ENCODE data around the gene MACROD2.

MACROD2 gene

DNA sequence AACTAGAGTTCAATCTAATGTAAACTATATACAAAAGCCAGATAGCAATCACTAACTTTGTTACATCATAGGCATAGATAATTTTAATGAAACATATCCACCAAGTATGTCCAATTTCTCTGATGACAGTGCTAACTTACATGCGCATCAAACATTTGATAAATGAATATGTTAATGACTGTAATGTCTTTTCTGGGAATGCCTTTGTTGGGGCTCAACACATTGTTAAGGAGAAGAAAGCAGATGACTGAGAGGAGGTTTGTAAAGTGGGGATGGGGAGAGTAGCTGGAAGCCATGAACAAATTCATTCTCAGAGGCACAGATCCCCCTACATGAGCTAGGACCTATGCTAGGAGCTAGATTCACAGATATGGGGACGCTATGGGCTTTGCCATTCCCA is 1627.9 kb downstream of the MACROD2 start:
- no peak for DNase-seq

DNA sequence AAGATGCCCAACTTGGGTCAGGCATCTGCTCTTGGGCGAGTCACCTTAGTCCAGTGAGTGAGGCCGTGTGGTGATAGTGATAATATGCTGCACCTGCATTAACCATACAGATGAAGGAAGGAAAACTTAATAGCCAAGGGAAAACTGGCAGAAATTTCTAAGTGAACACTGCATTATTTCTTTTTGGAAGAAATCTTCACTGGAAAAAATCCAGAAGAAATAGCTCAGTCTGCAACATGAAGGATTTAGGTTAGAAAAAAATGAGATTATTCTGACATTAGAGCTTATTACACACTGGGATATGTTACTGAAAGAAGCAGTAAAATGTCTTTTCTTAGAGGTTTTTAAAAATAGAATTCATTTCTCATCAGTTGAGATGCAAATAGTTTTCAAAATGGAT is 1630.7 kb downstream of the MACROD2 start:
- no peak for DNase-seq

DNA sequence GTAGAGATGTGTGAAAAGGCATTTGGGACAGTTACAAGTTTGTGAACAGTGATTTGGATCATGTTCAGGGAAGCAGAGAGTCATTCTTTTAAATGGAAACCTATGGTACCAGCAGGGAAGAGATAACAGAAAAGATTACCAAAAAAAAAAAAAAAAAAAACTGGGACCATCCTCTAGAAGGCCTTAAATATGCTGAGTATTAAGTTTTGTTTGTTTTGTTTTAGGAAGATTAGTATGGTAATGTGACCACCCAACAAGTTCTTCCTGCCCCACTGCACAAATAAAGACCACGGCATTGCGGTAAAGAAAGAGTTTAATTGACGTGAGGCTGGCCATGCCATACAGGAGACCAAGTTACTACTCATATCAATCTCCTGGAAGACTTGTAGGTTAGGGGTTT is 1631.8 kb downstream of the MACROD2 start:
- no peak for DNase-seq

GRCh38 chr20:15627501-15627903 is 1632.2 kb downstream of the MACROD2 start:
- DNase-seq = no peak

DNA sequence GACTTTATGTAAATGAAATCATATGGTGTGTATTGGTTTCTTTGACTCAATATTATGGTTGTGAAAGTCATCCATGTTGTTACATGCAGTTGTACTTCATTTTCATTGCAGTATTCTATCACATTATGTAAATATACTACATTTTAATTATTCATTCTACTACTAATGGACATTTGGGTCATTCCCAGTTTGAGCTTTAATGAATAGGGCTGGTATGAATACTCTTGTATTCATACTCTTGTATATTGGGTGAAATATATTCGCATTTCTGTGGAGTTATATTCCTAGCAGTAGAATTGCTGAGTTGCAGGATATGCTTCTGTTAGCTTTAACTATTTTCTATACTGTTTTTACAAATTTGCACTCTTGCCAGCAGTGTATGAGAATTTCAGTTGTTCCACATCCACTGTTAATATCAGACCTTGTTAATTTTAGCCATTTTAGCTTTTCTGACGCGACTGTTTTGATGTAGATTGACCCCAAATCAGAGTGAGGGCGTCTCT is 1633.6 kb downstream of the MACROD2 start:
- DNase-seq = no peak

DNA sequence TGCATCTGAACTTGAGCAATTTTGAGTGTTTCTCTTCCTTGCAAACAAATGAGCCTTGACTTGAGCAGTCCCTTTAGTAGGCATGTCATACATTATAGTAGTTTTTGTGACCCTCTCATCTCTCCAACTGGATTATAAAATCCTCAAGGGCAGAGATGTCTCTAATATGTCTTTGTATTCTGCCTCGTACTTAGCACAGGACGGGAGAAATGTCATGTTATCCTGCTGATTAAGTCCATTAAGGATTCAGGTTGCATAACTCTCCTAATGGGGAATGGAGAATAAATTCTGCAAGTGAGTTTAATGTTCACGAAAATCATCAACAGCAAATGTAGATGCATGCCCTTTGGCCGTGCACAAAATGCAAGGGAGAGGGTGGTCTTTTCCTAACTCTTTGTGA is 1635.0 kb downstream of the MACROD2 start:
- DNase-seq = no peak

DNA sequence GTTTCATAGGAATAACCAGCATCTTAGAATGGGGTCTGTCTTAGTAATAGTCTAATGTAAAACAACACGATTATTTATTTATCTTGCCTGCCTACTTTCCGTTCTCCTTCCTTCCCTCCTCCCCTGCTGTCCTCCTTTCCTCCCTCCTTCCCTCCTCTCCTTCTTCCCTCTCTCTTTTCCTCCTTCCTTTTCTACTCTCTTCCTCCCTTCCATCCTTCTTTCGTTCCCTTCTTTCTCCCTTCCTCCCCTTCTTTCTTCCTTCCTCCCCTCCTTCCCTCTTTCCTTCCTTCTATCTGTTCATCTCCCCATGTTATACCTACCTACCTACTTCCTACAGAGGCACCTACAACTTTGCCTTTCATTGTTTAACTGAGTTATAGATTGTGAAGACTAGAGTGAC is 1637.4 kb downstream of the MACROD2 start:
- no peak for DNase-seq

- no peak for DNase-seq
Observed at GRCh38 chr20:15634102-15634501, 1638.8 kb downstream of the MACROD2 start.

DNA sequence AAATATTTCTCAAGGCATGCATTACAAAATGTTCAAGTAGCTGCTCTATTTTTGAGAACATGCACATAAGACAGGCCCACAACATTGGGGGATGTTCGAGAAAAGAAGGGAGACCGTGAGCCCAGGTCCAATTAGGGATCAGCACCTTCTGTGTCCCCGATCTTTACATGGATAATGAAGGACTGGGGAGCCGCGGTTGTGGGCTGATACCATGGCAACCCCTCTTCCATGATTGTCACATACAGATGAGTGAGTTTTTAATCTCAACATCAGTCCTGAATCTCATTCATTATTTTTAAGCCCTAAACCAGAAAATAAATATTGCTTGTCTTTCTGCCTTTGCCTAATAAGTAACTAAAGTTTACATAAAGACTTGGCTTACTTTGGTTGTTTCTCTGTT is 1642.2 kb downstream of the MACROD2 start:
- no peak for DNase-seq

DNA sequence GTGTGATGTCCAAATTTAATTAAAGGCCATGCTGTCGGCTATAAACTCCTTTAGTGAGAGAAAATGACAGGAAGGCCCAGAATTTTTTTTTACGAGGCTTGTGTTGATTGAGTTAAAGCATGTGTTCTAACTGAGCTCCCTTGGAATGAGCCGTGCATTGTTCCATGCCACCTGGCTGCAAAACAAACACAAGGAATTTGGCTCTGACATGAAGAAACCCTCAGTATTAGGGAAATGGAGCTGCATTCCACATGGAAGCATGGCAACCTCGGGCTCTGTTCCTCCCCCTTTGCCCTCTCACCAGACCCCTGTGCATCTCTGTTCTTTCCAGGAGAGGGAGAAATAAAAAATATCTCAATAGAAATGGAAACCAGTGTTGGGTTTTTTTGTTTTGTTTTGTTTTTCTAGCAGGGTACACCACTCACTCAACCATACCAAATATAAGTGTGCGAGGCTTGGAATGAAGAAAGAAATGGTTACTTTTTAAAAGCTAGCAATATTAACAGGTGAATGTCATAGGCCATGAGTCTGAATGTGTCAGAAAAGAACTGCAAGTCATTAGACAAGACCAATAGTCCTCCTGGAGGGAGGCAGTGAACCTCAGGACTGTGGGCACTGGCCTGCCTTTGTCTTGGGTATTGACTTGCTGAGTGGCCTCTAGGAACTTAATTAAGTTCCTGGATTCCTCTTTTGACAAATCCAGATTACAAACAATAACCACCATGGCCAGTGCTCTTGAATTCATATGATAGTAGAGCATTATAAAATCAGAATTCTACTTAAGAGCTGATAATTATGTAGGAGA is 1642.8 kb downstream of the MACROD2 start:
- no peak for DNase-seq

DNA sequence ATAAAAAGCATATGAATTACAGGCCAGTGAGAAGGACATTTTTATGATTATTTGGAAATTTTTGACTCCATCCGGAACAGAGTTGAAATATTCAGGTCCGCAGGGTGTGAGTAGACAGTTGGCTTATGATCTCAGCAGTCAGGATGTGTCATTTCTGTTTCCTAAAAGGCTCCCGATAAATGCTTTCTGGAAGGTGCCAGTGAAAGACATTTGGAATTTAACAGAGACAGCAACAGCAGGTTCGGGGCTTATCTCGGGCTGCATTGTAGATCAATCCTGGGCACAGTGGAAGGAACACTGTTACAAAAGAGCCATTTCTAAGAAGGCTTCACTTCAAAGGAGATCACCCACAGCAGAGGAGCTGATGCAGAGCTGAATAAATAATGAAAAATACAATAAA is 1643.5 kb downstream of the MACROD2 start:
- no peak for DNase-seq

GRCh38 chr20:15639839-15640238 is 1644.5 kb downstream of the MACROD2 start:
- no peak for DNase-seq

DNA sequence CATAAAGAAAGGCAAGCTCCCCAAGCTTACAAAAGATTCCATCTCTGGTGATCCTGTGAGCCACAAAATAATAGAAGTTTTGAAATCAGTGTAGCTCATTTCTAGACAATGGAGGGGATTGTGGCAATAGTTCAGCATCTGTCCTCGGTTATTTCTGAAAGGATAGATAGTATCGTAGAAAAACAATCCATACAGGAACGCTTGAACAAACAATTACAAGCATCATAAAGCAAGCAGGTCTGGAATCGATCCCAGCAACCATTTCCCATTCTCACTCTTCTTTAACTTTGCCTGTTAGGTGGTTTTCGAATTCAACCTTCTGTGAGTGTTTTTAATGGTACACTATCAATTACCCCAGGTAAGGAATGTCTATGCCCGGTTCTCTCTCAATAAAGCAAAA is 1646.8 kb downstream of the MACROD2 start:
- no peak for DNase-seq

- no peak for DNase-seq
Observed at GRCh38 chr20:15642676-15643075, 1647.4 kb downstream of the MACROD2 start.

DNA sequence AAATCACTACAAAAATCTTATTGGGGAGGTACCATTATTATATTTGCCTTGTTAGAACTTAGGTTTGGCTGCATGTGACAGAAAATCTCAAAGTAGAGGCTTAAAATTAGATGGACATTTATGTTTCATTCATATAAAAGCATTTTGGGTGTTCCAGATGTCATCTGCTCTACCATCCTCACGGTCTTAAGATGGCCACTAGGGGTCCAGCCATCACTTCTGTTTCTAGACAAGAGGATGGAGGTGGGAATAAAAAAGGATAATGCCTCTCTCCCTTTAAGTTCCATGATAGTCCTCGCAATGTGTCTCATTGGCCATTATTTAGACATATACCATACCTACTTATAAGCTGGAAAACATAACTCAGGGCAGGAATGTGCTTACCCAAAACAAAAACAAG is 1648.4 kb downstream of the MACROD2 start:
- DNase-seq = no peak

DNA sequence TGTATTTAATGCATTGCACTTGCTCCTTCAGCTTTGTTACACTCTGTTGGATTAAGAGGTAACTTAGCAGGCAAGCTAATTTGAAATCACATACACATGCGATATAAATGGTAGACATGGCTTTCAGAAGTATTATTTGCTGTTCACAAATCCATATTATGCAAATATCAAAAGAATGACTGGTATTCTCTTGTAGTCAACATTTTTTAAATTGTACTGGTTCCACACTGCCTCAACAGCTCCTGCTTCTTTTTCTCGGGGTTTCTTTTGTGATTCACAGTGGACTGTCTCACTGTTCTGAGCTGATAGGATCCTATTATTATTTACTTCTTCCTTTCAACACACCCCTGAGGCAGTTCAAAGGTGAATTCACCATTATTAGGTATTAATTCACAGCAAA is 1650.5 kb downstream of the MACROD2 start:
- no peak for DNase-seq

- DNase-seq = no peak
Observed at GRCh38 chr20:15653396-15654207, 1658.3 kb downstream of the MACROD2 start.

DNA sequence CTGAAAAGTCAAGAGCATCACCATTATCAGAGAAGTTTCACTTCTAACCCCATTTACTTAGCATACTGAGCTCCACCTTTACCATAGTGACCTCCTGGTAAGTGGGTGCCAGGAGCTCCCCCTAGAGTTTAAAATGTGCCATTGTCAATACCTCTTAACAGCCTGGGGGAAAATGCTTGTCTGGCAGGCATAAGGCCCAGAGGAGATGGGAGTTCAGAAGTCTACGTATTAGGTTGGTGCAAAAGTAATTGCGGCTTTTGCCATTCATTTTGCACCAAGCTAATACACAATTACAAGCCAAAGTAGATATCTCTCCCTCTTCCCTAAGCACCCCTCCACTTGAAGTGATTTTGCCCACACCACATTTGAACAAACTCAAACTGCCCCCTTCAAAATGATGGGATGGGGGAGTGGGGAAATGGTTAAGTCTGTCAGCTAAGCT is 1658.9 kb downstream of the MACROD2 start:
- no peak for DNase-seq

- no peak for DNase-seq
Observed at GRCh38 chr20:15655295-15655874, 1660.1 kb downstream of the MACROD2 start.

DNA sequence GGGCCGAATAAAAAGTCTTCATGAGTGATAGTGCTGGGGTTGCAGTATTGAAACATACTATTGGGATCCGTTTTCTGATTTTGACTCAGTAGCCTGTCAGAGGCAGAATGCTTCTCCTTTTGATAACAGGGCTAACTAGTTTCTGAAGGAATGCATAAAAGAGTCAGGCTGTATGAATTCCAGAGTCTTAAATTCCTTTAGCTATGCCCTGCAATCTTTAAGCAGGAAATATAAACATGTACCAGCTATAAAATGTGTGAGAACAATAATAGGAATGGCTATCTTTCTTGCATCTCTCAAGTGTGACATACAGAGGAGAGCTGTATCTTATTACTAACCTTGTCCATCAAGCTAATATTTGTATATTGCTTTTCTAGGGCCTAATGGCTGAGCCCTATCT is 1660.8 kb downstream of the MACROD2 start:
- no peak for DNase-seq

DNA sequence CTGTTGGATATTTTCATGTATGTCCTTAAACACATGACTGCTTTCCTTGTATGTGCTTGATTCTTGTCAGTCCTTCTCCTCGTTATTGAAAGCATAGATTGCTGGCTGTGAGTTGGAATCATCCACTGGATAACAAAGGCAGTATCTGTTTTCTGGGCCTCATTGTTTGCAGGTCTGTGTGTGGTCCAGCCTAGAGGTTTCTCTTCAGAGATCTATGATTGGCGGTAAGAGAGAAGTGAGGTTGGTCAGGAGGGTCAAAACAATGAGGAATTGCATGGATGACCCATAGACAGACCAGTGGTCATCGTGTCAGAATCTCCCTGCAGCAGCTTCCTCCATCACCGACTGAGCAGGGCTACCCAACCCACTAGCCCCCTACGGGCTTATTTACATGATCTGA is 1663.0 kb downstream of the MACROD2 start:
- no peak for DNase-seq

GRCh38 chr20:15673206-15673605 is 1677.9 kb downstream of the MACROD2 start:
- DNase-seq = no peak

DNA sequence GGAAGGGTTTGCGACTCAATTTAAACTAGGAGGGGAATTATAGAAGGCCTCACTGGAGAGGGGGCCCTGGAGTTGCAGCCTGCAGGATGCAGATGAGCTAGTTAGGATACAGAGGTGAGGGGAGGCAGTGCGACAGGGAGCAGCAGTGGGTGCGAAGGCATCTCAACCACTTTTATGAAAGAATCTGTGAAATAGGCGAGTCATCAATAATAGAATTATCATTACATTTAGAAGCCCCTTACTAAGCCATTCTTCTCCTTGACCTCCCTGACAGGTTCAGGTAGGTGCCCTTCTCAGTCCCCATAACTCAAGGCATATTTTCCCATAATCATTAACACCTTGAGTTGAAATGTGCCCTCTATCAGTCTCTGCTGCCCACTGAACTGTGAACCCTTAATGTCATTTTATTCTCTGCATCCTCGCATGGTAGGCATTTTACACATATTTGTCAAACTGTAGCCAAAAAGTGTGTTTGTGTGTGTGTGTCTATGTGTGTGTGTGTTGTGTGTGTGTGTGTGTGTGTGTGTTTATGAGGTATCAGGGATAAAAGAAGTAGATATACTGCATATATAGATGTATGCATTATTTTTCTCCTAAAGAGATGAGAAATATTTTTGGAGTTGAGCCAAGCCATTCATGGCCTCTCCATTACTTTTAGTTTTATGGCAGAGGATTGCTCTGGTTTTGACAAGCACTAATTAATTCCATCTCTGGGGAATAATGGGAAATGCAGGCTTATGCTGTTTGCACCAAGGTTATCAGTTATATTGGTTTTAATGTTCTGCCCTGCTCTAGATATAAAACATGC is 1679.1 kb downstream of the MACROD2 start:
- no peak for DNase-seq
